H1 (cell line): ENCODE results near the gene ECEL1. TPM values are rescaled to one million over a fixed set of nuclear protein-coding genes. Genes with fewer than 3 reads are reported as not detected.
"Not testable (repeated sequence)": the region's sequence is repeated elsewhere in the genome, so short reads cannot be mapped to it uniquely, and the experiment has no call there.

Experiments used
- CTCF ChIA-PET: fragments of 300-600 bp; sonication (Branson Sonifier 250); formaldehyde crosslinking; loops from one replicate; lab custom pipeline; 2021; ENCODE audit not compliant: partially characterized antibody; lab: Charles Lee
- POLR2A ChIA-PET: fragments of 300-600 bp; sonication (Branson Sonifier 250); formaldehyde crosslinking; loops from one replicate; lab custom pipeline; 2021; ENCODE audit warnings: inconsistent platforms; ENCODE audit not compliant: partially characterized antibody; lab: Charles Lee
- DNase-seq, 2 experiments: peaks; one replicate each; pipeline versions ENCODE4 v3.0.0 to v3.0.0-alpha.2; 2010 to 2022; ENCODE audit warnings: low spot score in 2 of 2, low read depth in 1 of 2, mixed read lengths in 1 of 2
- FAIRE-seq: peaks from 2 replicates; lab custom pipeline; 2011; peaks lifted over from hg19 to GRCh38; lab: Jason Lieb, UNC
- H2AFZ ChIP-seq: 2 replicates; pipeline ENCODE4 v1.8.1; 2012; ENCODE audit warnings: low read length, inconsistent platforms
- H2AK5ac ChIP-seq: 2 replicates; pipeline ENCODE4 v1.6.1; 2013; ENCODE audit warnings: low read depth, low read length
- H2BK120ac ChIP-seq: replicated peaks from 2 replicates; pipeline ENCODE3; 2013; ENCODE audit warnings: low read depth, low read length, inconsistent platforms
- H2BK12ac ChIP-seq: 2 replicates; pipeline ENCODE4 v1.6.1; 2013; ENCODE audit warnings: low read depth, low read length
- H2BK15ac ChIP-seq: 2 replicates; pipeline ENCODE4 v1.6.1; 2013; ENCODE audit warnings: low read length
- H2BK20ac ChIP-seq: 2 replicates; pipeline ENCODE4 v1.6.1; 2013; ENCODE audit warnings: low read length
- H2BK5ac ChIP-seq: 2 replicates; pipeline ENCODE4 v1.6.1; 2013; ENCODE audit warnings: low read depth, low read length
- H3K14ac ChIP-seq: 2 replicates; pipeline ENCODE4 v1.6.1; 2013; ENCODE audit warnings: inconsistent platforms; ENCODE audit not compliant: insufficient read length
- H3K18ac ChIP-seq: 2 replicates; pipeline ENCODE4 v1.6.1; 2013; ENCODE audit warnings: low read length; ENCODE audit errors: extremely low read depth
- H3K23ac ChIP-seq: 2 replicates; pipeline ENCODE4 v1.6.1; 2013; ENCODE audit warnings: inconsistent platforms; ENCODE audit not compliant: insufficient read length
- H3K23me2 ChIP-seq: 2 replicates; pipeline ENCODE4 v1.6.1; 2013; ENCODE audit warnings: low read depth, low read length
- H3K27ac ChIP-seq: 2 replicates; pipeline ENCODE4 v1.6.1; 2011; ENCODE audit warnings: low read depth, low read length, inconsistent platforms
- H3K27me3 ChIP-seq, 4 experiments: replicated peaks in 1 of 4; 1 replicate in 1 of 4; 2 replicates in 3 of 4; pipeline versions ENCODE4 v1.6.1 to v1.8.1; 2011 to 2013; ENCODE audit warnings: low read length in 3 of 4, mild to moderate bottlenecking in 3 of 4, inconsistent platforms in 2 of 4, mixed read lengths in 2 of 4, moderate library complexity in 1 of 4; ENCODE audit not compliant: control insufficient read depth in 3 of 4, insufficient read depth in 3 of 4; ENCODE audit errors: extremely low read depth in 1 of 4
- H3K36me3 ChIP-seq, 4 experiments: 2 replicates each; pipeline versions ENCODE4 v1.6.1 to v1.8.1; 2011 to 2013; ENCODE audit warnings: mild to moderate bottlenecking in 4 of 4, low read length in 3 of 4, moderate library complexity in 2 of 4, control low read depth in 1 of 4, inconsistent platforms in 1 of 4; ENCODE audit not compliant: insufficient read depth in 4 of 4, control insufficient read depth in 2 of 4
- H3K4ac ChIP-seq: replicated peaks from 2 replicates; pipeline ENCODE3; 2013; ENCODE audit warnings: low read length, low read depth, mixed read lengths, inconsistent platforms; ENCODE audit not compliant: insufficient read length
- H3K4me1 ChIP-seq, 4 experiments: replicated peaks in 1 of 4; 1 replicate in 1 of 4; 2 replicates in 3 of 4; pipeline versions ENCODE4 v1.6.1 to v1.8.1; 2011 to 2013; ENCODE audit warnings: low read length in 3 of 4, inconsistent platforms in 2 of 4, mixed read lengths in 1 of 4; ENCODE audit not compliant: insufficient read depth in 4 of 4, control insufficient read depth in 3 of 4
- H3K4me2 ChIP-seq, 2 experiments: 2 replicates each; pipeline versions ENCODE4 v1.6.1 to v1.8.1; 2011 to 2013; ENCODE audit warnings: low read depth in 2 of 2, low read length in 2 of 2, control low read depth in 1 of 2, inconsistent platforms in 1 of 2, mild to moderate bottlenecking in 1 of 2; ENCODE audit not compliant: insufficient read depth in 1 of 2
- H3K4me3 ChIP-seq, 4 experiments: fragments of 200-600, 300-600 bp in 1 of 4; sonication (generic), shearing (Covaris generic), sonication (Bioruptor Twin) in 1 of 4; 2 replicates each; pipeline versions ENCODE4 v1.5.1 to v1.8.1; 2011 to 2016; ENCODE audit warnings: low read length in 4 of 4, low read depth in 3 of 4, control low read depth in 2 of 4, inconsistent platforms in 2 of 4, mild to moderate bottlenecking in 2 of 4, mixed read lengths in 1 of 4, moderate library complexity in 1 of 4; ENCODE audit not compliant: insufficient read depth in 2 of 4; ENCODE audit errors: extremely low read depth in 1 of 4
- H3K56ac ChIP-seq: replicated peaks from 2 replicates; pipeline ENCODE3; 2013; ENCODE audit warnings: low read depth, mild to moderate bottlenecking, mixed read lengths, low read length, inconsistent platforms; ENCODE audit not compliant: insufficient read length
- H3K79me1 ChIP-seq: 2 replicates; pipeline ENCODE4 v1.6.1; 2013; ENCODE audit warnings: low read depth, low read length, control low read depth
- H3K79me2 ChIP-seq, 2 experiments: 2 replicates each; pipeline versions ENCODE4 v1.6.1 to v1.8.1; 2012 to 2013; ENCODE audit warnings: low read length in 2 of 2, mild to moderate bottlenecking in 2 of 2, inconsistent platforms in 1 of 2; ENCODE audit not compliant: insufficient read depth in 2 of 2, control insufficient read depth in 1 of 2
- H3K9ac ChIP-seq, 4 experiments: replicated peaks in 1 of 4; 1 replicate in 1 of 4; 2 replicates in 3 of 4; pipeline versions ENCODE4 v1.6.1 to v1.8.1; 2011 to 2013; ENCODE audit warnings: low read depth in 3 of 4, low read length in 3 of 4, control low read depth in 2 of 4, mild to moderate bottlenecking in 2 of 4, moderate library complexity in 2 of 4, inconsistent platforms in 1 of 4; ENCODE audit errors: extremely low read depth in 1 of 4
- H3K9me3 ChIP-seq, 2 experiments: 2 replicates each; pipeline versions ENCODE4 v1.6.1 to v1.8.1; 2012 to 2013; ENCODE audit warnings: mild to moderate bottlenecking in 2 of 2, moderate library complexity in 2 of 2, control low read depth in 1 of 2, inconsistent platforms in 1 of 2, low read depth in 1 of 2, low read length in 1 of 2, mixed read lengths in 1 of 2; ENCODE audit not compliant: insufficient read depth in 2 of 2
- H4K20me1 ChIP-seq, 2 experiments: replicated peaks in 1 of 2; 2 replicates each; pipeline versions ENCODE3 to v1.8.1; 2011 to 2013; ENCODE audit warnings: inconsistent platforms in 2 of 2, low read length in 2 of 2, mild to moderate bottlenecking in 1 of 2; ENCODE audit not compliant: insufficient read depth in 2 of 2, control insufficient read depth in 1 of 2
- H4K5ac ChIP-seq: 2 replicates; pipeline ENCODE4 v1.6.1; 2013; ENCODE audit warnings: low read length, low read depth, mixed read lengths, inconsistent platforms; ENCODE audit not compliant: insufficient read length
- H4K8ac ChIP-seq: 2 replicates; pipeline ENCODE4 v1.8.0; 2013; ENCODE audit warnings: mild to moderate bottlenecking, moderate library complexity, low read length, inconsistent platforms; ENCODE audit not compliant: insufficient read depth; ENCODE audit errors: extremely low read depth
- H4K91ac ChIP-seq: replicated peaks from 2 replicates; pipeline ENCODE3; 2013; ENCODE audit warnings: low read length, mixed read lengths, inconsistent platforms; ENCODE audit not compliant: insufficient read length
- CEBPB ChIP-seq: IDR thresholded peaks from 2 replicates; pipeline ENCODE4 v1.6.1; 2012; ENCODE audit warnings: low read depth, low read length
- POU5F1 ChIP-seq: IDR thresholded peaks from 2 replicates; pipeline ENCODE4 v1.6.1; 2011; ENCODE audit warnings: low read depth, mild to moderate bottlenecking, low read length, moderate library complexity
- USF2 ChIP-seq: IDR thresholded peaks from 2 replicates; pipeline ENCODE4 v1.6.1; 2011; ENCODE audit warnings: low read length, improper control_type of control experiment
- WGBS, 2 experiments: shearing (Covaris generic) in 1 of 2; methylation state at CpG; one replicate each; pipeline versions ENCODE4 v1.1.6 to v1.1.7; 2013 to 2015; ENCODE audit warnings: low lambda C conversion rate in 2 of 2, mixed read lengths in 2 of 2, inconsistent platforms in 1 of 2, low coverage in 1 of 2, missing lambda C conversion rate in 1 of 2; ENCODE audit not compliant: insufficient replicate concordance in 2 of 2, insufficient coverage in 1 of 2, insufficient read length in 1 of 2; ENCODE audit errors: extremely low coverage in 1 of 2, missing lambda C conversion rate in 1 of 2; 5-methylcytosine and 5-hydroxymethylcytosine counted together
- polyA plus RNA-seq, 7 experiments: library from polyadenylated mRNA; depleted of rRNA in 3 of 7; stranded (reverse) in 5 of 7; unstranded in 2 of 7; fragments of >200 nt in 5 of 7; fragments of 200-250 nt in 2 of 7; gene quantifications; 1 replicate in 5 of 7; 2 replicates in 1 of 7; 4 replicates in 1 of 7; pipeline versions ENCODE4 v1.2.1 to v1.2.3, GENCODE V29; 2011 to 2013; ENCODE audit warnings: missing spikeins in 2 of 7, mixed read lengths in 2 of 7
- total RNA-seq: library from RNA; stranded (reverse); fragmentation: NEBNext Ultra II Directional; extraction: Animal tissue kit (Norgen Biotek cat#: 25700); gene quantifications from 2 replicates; pipeline ENCODE4 v1.2.1, GENCODE V29; 2021

ECEL1 gene
- total and polyA plus RNA-seq, 2 of the 8 experiments (the other 6 are each of a cell fraction or from before 2014, with no cell fraction given) = 7.7 to 20.2 TPM

GRCh38 chr2:232533944-232534710 is 46.5 kb upstream of the ECEL1 start (continued):
- TF ChIP-seq USF2 = no peak
- TF ChIP-seq CEBPB = no peak
- TF ChIP-seq POU5F1 = no peak
- TF ChIP-seq, all 59 proteins: peak for 0

- not testable (repeated sequence) for H3K4me1 ChIP-seq, H4K20me1 ChIP-seq, H3K9me3 ChIP-seq, H3K4me2 ChIP-seq, H4K8ac ChIP-seq, H3K56ac ChIP-seq, H3K27me3 ChIP-seq, H4K5ac ChIP-seq, H2AK5ac ChIP-seq, H2BK120ac ChIP-seq, H2BK12ac ChIP-seq, H3K79me2 ChIP-seq, H4K91ac ChIP-seq, H3K9ac ChIP-seq, H2AFZ ChIP-seq, H3K18ac ChIP-seq, H3K23me2 ChIP-seq, FAIRE-seq, H3K27ac ChIP-seq, H2BK20ac ChIP-seq, H3K14ac ChIP-seq, H3K23ac ChIP-seq, H3K4me3 ChIP-seq, H2BK15ac ChIP-seq, DNase-seq, H3K79me1 ChIP-seq, H3K4ac ChIP-seq, H2BK5ac ChIP-seq, H3K36me3 ChIP-seq
- POLR2A ChIA-PET = interaction anchor here (1.7 to 2.4 kb wide), 2 partner anchors 12 to 39 kb away, joined by 3 to 12 read pairs; no protein-coding TSS in a partner anchor
- CTCF ChIA-PET = interaction anchor here (1.0 to 2.1 kb wide), 4 partner anchors 9 to 197 kb away, joined by 3 to 12 read pairs (median 6); no protein-coding TSS in a partner anchor
- 78% methylated on average over 5 of the region's 7 CpGs; no CpG with 5 or more reads in 1 of the 2 experiments for WGBS, 2 experiments
Measured at GRCh38 chr2:232532821-232533220, 45.2 kb upstream of the ECEL1 start.
